Parathyroid adenoma (tissue), 2 donors: ENCODE results near the gene CPS1.

ENCODE experiments used
- H2AFZ ChIP-seq: fragments of 300-600 bp; sonication (generic); one replicate; pipeline ENCODE4 v1.7.0; 2017; ENCODE audit warnings: antibody characterized with exemption, mild to moderate bottlenecking
- H3K27ac ChIP-seq: fragments of 300-600 bp; sonication (generic); one replicate; pipeline ENCODE4 v1.7.0; 2017
- H3K27me3 ChIP-seq: fragments of 300-600 bp; sonication (generic); one replicate; pipeline ENCODE4 v1.7.0; 2017; ENCODE audit warnings: low read length; ENCODE audit not compliant: control insufficient read depth, insufficient read depth
- H3K36me3 ChIP-seq: fragments of 300-600 bp; sonication (generic); one replicate; pipeline ENCODE4 v1.7.0; 2017; ENCODE audit warnings: low read length; ENCODE audit not compliant: control insufficient read depth, insufficient read depth
- H3K4me1 ChIP-seq: fragments of 300-600 bp; sonication (generic); one replicate; pipeline ENCODE4 v1.7.0; 2017; ENCODE audit warnings: control low read depth
- H3K4me2 ChIP-seq: fragments of 300-600 bp; sonication (generic); one replicate; pipeline ENCODE4 v1.7.0; 2017; ENCODE audit warnings: low read length
- H3K4me3 ChIP-seq: fragments of 300-600 bp; sonication (generic); one replicate; pipeline ENCODE4 v1.7.0; 2017; ENCODE audit warnings: low read depth, low read length
- H3K79me2 ChIP-seq: fragments of 300-600 bp; sonication (generic); one replicate; pipeline ENCODE4 v1.7.0; 2017; ENCODE audit warnings: control low read depth
- H3K9ac ChIP-seq: fragments of 300-600 bp; sonication (generic); one replicate; pipeline ENCODE4 v1.7.0; 2017; ENCODE audit warnings: mild to moderate bottlenecking
- H3K9me3 ChIP-seq: fragments of 300-600 bp; sonication (generic); one replicate; pipeline ENCODE4 v1.7.0; 2017; ENCODE audit warnings: low read length; ENCODE audit not compliant: control insufficient read depth
- CTCF ChIP-seq: fragments of 300-600 bp; sonication (generic); IDR thresholded peaks from one replicate; pipeline ENCODE4 v1.7.0; 2017; ENCODE audit warnings: antibody characterized with exemption, mild to moderate bottlenecking
- donor health status: primary hyperparathyroidism.

Gene CPS1

GRCh38 chr2:210604666-210605065 is 48.3 kb downstream of the CPS1 start:
- H3K4me2 ChIP-seq, result no peak overlapping the region
- H3K9ac ChIP-seq, result no peak overlapping the region
- H3K36me3 ChIP-seq, result no peaks in the 10 kb centered on the region
- H2AFZ ChIP-seq, result no peak overlapping the region
- no peaks in the 10 kb centered on the region for H3K79me2 ChIP-seq
- H3K4me3 ChIP-seq, result no peak overlapping the region
- no peak for TF ChIP-seq CTCF
- H3K27ac ChIP-seq, result no peak overlapping the region
- no peaks in the 10 kb centered on the region for H3K4me1 ChIP-seq
- no peaks in the 10 kb centered on the region for H3K27me3 ChIP-seq
- no peaks in the 10 kb centered on the region for H3K9me3 ChIP-seq

GRCh38 chr2:210606001-210606400 is 49.6 kb downstream of the CPS1 start:
- Histone ChIP-seq H3K36me3 (no peaks in the 10 kb centered on the region), H3K79me2 (no peaks in the 10 kb centered on the region), H3K4me2 (no peak overlapping the region), H3K27ac (no peak overlapping the region), H3K4me3 (no peak overlapping the region), H2AFZ (no peak overlapping the region), H3K9me3 (no peaks in the 10 kb centered on the region), H3K27me3 (no peaks in the 10 kb centered on the region), H3K9ac (no peak overlapping the region), H3K4me1 (no peaks in the 10 kb centered on the region)
- no peak for TF ChIP-seq CTCF

- Histone ChIP-seq H3K4me3 (no peak overlapping the region), H3K27ac (no peak overlapping the region), H3K27me3 (no peaks in the 10 kb centered on the region), H2AFZ (no peak overlapping the region), H3K4me2 (no peak overlapping the region), H3K9me3 (no peaks in the 10 kb centered on the region), H3K4me1 (no peaks in the 10 kb centered on the region), H3K79me2 (no peaks in the 10 kb centered on the region), H3K9ac (no peak overlapping the region), H3K36me3 (no peaks in the 10 kb centered on the region)
- no peak for TF ChIP-seq CTCF
Observed at GRCh38 chr2:210611466-210611865, 55.1 kb downstream of the CPS1 start.

- H3K4me2 ChIP-seq, result no peak overlapping the region
- H3K36me3 ChIP-seq, result no peaks in the 10 kb centered on the region
- no peak overlapping the region for H3K27ac ChIP-seq
- H3K4me3 ChIP-seq, result no peak overlapping the region
- H3K27me3 ChIP-seq, result no peaks in the 10 kb centered on the region
- no peaks in the 10 kb centered on the region for H3K79me2 ChIP-seq
- H2AFZ ChIP-seq, result no peak overlapping the region
- H3K4me1 ChIP-seq, result no peaks in the 10 kb centered on the region
- H3K9me3 ChIP-seq, result no peaks in the 10 kb centered on the region
- no peak overlapping the region for H3K9ac ChIP-seq
- TF ChIP-seq CTCF, result no peak
Observed at GRCh38 chr2:210616074-210616473, 59.7 kb downstream of the CPS1 start.

GRCh38 chr2:210617318-210617717 is 60.9 kb downstream of the CPS1 start:
- H2AFZ ChIP-seq, result no peak overlapping the region
- no peaks in the 10 kb centered on the region for H3K79me2 ChIP-seq
- no peaks in the 10 kb centered on the region for H3K36me3 ChIP-seq
- no peak overlapping the region for H3K9ac ChIP-seq
- H3K4me1 ChIP-seq, result no peaks in the 10 kb centered on the region
- H3K27me3 ChIP-seq, result no peaks in the 10 kb centered on the region
- no peak overlapping the region for H3K4me3 ChIP-seq
- no peak overlapping the region for H3K27ac ChIP-seq
- H3K4me2 ChIP-seq, result no peak overlapping the region
- no peak for TF ChIP-seq CTCF
- no peaks in the 10 kb centered on the region for H3K9me3 ChIP-seq
